NCI-H1048 (cell line): ENCODE data around the gene C1orf122.

Experiments
- DNase-seq: peaks from one replicate; lab custom pipeline; 2025; lab: John Stamatoyannopoulos, UW

C1orf122 gene

GRCh38 chr1:37845049-37845646 is 37.6 kb downstream of the C1orf122 start:
- no peak for DNase-seq

GRCh38 chr1:37845786-37846185 is 38.2 kb downstream of the C1orf122 start:
- DNase-seq: no peak

DNA sequence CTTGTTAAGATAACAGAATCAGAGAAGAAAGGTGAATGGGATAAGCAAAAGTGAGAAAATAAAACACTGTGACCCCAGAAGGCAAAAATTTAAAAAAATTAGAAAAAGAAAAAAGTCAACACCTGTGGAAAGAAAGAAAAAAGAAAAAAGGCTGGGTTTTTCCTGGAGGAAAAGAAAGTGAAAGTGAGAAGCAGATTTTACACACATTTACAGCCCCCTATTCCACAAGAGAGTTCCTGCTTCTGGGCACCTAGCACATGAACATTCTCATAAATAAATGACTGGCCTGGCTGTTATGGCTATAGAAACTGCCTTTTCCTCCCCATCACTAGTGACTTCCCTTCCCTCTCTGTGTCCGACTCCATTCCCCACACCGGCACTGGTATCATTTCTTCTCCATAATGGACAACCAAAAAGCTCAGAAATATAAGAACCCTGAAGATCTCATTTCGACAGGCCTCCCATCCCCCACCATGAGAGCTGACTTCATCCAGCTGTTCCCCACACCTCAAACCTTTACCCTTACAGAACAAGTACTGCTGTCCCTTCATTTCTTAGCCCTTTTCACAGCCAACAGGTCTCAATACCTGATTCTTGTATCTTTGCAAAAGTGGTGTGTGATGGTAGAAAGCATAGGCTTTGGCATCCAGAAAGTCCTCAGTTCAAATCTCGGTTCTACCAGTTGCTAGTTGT is 39.2 kb downstream of the C1orf122 start:
- DNase-seq: no peak

GRCh38 chr1:37849480-37849879 is 41.9 kb downstream of the C1orf122 start:
- no peak for DNase-seq

DNA sequence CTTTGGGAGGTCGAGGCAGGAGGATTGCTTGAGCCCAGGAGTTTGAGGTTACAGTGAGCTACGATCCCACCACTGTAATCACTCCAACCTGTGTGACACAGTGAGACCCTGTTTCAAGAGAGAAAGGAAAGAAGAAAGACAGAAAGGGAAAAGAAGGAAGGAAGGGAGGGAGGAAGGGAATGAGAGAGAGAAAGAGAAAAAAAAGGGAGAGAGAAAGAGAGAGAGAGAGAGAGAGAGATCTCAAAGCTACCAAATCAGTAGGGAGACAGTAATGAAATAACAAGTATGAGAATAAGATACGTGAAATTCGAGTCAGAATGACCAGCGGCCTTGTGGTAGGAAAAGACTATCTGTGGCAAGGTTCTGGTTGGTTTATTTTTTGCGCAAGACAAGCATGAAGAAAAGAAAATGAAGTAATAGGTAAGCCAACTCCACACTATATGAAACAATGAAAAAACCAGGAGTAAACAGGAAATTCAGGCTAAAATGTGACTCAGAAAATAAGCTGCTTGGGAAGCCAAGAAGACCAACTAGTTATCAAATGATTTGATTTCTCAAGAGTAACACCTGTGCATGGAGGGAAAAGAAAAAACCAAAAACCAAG is 42.9 kb downstream of the C1orf122 start:
- no peak for DNase-seq

- DNase-seq: no peak
Observed at GRCh38 chr1:37851262-37851661, 43.7 kb downstream of the C1orf122 start.

GRCh38 chr1:37851782-37852210 is 44.2 kb downstream of the C1orf122 start:
- DNase-seq: no peak

- DNase-seq: no peak
Observed at GRCh38 chr1:37853157-37853556, 45.6 kb downstream of the C1orf122 start.

DNA sequence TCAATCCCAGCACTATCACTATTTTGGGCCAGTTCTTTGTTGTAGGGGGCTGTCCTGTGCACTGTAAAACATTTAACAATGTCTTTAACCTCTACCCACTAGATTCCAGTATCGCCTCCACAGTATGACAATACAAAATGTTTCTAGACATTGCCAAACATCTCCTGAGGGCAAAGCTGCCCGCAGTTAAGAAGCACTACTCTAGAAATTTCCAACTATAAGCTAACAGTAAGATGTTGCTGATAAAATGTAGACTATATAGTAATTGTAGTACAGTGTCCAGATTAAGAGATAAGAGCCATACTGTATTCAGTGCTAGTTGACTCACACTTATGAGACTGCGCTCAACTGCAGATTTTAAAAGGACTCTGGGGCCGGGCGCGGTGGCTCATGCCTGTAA is 46.8 kb downstream of the C1orf122 start:
- DNase-seq: no peak
